Effector memory CD4-positive, alpha-beta T cell (primary cell): ENCODE measurements around the gene DGUOK.

Experiments
- DNase-seq, 3 donors: peaks; one replicate each; pipeline ENCODE4 v3.0.0-alpha.2; 2020
- H3K27ac ChIP-seq: 2 replicates; pipeline ENCODE4 v1.7.0; 2013; ENCODE audit warnings: mild to moderate bottlenecking, low read length, moderate library complexity; ENCODE audit not compliant: insufficient read depth, poor library complexity, severe bottlenecking
- H3K27me3 ChIP-seq: replicated peaks from 2 replicates; pipeline ENCODE4 v1.7.0; 2013; ENCODE audit warnings: mild to moderate bottlenecking, low read length; ENCODE audit not compliant: insufficient read depth, control insufficient read depth, poor library complexity, severe bottlenecking
- H3K36me3 ChIP-seq: 2 replicates; pipeline ENCODE4 v1.7.0; 2013; ENCODE audit warnings: mild to moderate bottlenecking, low read length, moderate library complexity; ENCODE audit not compliant: control insufficient read depth, insufficient read depth
- H3K4me1 ChIP-seq: 2 replicates; pipeline ENCODE4 v1.7.0; 2013; ENCODE audit warnings: low read length, mild to moderate bottlenecking; ENCODE audit not compliant: control insufficient read depth, insufficient read depth, poor library complexity, severe bottlenecking
- H3K4me3 ChIP-seq: 2 replicates; pipeline ENCODE4 v1.7.0; 2013; ENCODE audit warnings: low read length, low read depth, mild to moderate bottlenecking; ENCODE audit not compliant: insufficient read depth, poor library complexity, severe bottlenecking
- H3K9me3 ChIP-seq: 2 replicates; pipeline ENCODE4 v1.7.0; 2013; ENCODE audit warnings: mild to moderate bottlenecking, low read length, moderate library complexity; ENCODE audit not compliant: control insufficient read depth

Gene DGUOK

DNA sequence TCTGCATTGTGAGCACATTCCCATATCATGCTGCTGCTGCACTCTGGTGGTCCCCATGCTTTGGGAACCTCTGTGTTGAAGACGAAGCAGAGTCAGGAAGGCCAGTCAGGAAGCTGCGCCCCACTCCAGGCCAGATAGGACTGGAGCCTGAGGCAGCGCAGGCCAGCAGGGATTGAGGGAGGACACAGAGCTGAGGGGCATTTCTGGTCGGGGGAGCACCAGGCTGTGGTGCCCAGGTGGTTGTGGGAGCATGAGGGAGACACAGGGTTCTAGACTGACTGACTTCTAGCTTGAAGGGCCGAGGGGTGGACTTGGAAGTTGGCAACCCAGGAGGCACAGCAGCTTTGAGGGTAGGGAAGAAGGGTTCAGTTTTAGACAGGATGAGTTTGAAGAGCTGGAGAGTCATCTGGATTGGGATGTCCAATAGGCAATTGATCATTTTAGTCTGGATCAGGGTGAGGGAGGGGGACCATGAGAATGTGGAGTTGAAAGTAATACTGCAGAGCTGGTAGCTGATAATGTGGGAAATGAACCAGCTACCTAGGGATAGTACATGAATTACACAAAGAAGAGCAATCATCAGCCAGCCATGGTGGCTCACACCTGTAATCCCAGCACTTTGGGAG is 35.3 kb upstream of the DGUOK start:
- H3K9me3 ChIP-seq: no peaks in the 10 kb centered on the region
- no peaks in the 10 kb centered on the region for H3K36me3 ChIP-seq
- no peaks in the 10 kb centered on the region for H3K27me3 ChIP-seq
- no peak overlapping the region for H3K27ac ChIP-seq
- DNase-seq: no peak
- no peak overlapping the region for H3K4me3 ChIP-seq
- no peaks in the 10 kb centered on the region for H3K4me1 ChIP-seq

GRCh38 chr2:73892631-73893329 is 33.9 kb upstream of the DGUOK start, which contains the start of gene ACTG2:
ACTG2 (plus strand) TSS chr2:73893008; CDS start chr2:73901312, 8,304 bp downstream.
- DNase-seq: no peak
- no peak within 1 kb of the TSS for H3K4me3 ChIP-seq
- H3K36me3 ChIP-seq: no peaks in the 10 kb centered on the region
- H3K27me3 ChIP-seq: no peaks in the 10 kb centered on the region
- H3K4me1 ChIP-seq: peaks cover 5% of the 10 kb centered on the region
- no peak within 1 kb of the TSS for H3K27ac ChIP-seq
- H3K9me3 ChIP-seq: no peaks in the 10 kb centered on the region

GRCh38 chr2:73893764-73894474 is 32.8 kb upstream of the DGUOK start:
- no peaks in the 10 kb centered on the region for H3K36me3 ChIP-seq
- no peaks in the 10 kb centered on the region for H3K27me3 ChIP-seq
- H3K27ac ChIP-seq: no peak overlapping the region
- DNase-seq: no peak
- H3K4me3 ChIP-seq: no peak overlapping the region
- H3K4me1 ChIP-seq: peaks cover 5% of the 10 kb centered on the region
- H3K9me3 ChIP-seq: no peaks in the 10 kb centered on the region

- Histone ChIP-seq H3K4me1 (peaks cover 5% of the 10 kb centered on the region), H3K36me3 (no peaks in the 10 kb centered on the region), H3K27me3 (no peaks in the 10 kb centered on the region), H3K9me3 (no peaks in the 10 kb centered on the region), H3K27ac (no peak overlapping the region), H3K4me3 (no peak overlapping the region)
- no peak for DNase-seq
Observed at GRCh38 chr2:73894475-73894850, 32.2 kb upstream of the DGUOK start.

DNA sequence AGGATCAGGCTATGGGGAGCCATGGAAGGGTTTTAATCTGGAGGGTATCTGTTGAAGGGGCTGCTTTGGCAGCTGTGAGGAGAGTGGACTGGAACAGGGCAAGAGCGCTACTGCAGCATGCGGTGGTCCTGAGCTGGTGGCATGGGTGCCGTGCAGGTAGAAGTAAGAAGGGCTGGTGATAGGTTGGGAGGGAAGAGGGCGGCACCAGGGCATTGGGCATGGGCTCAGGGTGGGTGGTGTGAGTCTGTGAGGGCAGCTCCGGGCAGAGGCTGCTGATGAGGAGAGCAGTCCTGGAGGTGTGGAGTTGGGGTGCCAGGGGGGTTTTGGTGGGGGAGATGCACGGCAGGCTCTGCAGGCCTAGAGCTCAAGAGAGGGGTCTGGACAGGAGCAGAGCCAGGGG is 31.8 kb upstream of the DGUOK start:
- H3K27me3 ChIP-seq: no peaks in the 10 kb centered on the region
- H3K4me3 ChIP-seq: no peak overlapping the region
- H3K36me3 ChIP-seq: no peaks in the 10 kb centered on the region
- no peaks in the 10 kb centered on the region for H3K9me3 ChIP-seq
- H3K27ac ChIP-seq: no peak overlapping the region
- H3K4me1 ChIP-seq: peaks cover 5% of the 10 kb centered on the region
- DNase-seq: no peak

DNA sequence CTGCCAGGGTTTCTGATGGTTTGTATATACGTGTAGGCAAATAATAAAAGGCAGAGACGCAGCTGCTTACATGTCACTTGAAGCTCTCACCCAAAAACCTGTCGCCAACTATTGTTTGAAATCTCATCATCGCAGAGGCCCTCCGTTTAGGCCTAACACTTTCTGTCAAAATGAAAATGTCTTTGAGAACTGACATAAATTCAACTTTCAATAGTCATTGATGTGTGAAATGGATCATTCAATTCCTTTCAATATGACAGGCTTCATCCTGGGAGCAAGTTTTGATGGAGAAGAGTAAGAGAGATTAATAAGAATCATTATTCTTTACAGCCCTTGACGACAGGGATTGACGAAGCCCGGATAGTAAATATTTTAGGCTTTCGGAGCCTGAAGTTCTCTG is 31.2 kb upstream of the DGUOK start:
- Histone ChIP-seq H3K4me3 (no peak overlapping the region), H3K27me3 (no peaks in the 10 kb centered on the region), H3K9me3 (no peaks in the 10 kb centered on the region), H3K27ac (no peak overlapping the region), H3K36me3 (no peaks in the 10 kb centered on the region), H3K4me1 (peaks cover 5% of the 10 kb centered on the region)
- DNase-seq: no peak

GRCh38 chr2:73896362-73897239 is 30.1 kb upstream of the DGUOK start:
- DNase-seq: no peak
- Histone ChIP-seq H3K4me3 (no peak overlapping the region), H3K9me3 (no peaks in the 10 kb centered on the region), H3K27me3 (no peaks in the 10 kb centered on the region), H3K36me3 (no peaks in the 10 kb centered on the region), H3K4me1 (peaks cover 5% of the 10 kb centered on the region), H3K27ac (peak overlapping the region; percentile 18)

GRCh38 chr2:73897240-73897583 is 29.5 kb upstream of the DGUOK start:
- no peaks in the 10 kb centered on the region for H3K36me3 ChIP-seq
- no peak for DNase-seq
- H3K4me3 ChIP-seq: no peak overlapping the region
- H3K4me1 ChIP-seq: peaks cover 5% of the 10 kb centered on the region
- H3K9me3 ChIP-seq: no peaks in the 10 kb centered on the region
- peak overlapping the region; percentile 18 for H3K27ac ChIP-seq
- H3K27me3 ChIP-seq: no peaks in the 10 kb centered on the region

DNA sequence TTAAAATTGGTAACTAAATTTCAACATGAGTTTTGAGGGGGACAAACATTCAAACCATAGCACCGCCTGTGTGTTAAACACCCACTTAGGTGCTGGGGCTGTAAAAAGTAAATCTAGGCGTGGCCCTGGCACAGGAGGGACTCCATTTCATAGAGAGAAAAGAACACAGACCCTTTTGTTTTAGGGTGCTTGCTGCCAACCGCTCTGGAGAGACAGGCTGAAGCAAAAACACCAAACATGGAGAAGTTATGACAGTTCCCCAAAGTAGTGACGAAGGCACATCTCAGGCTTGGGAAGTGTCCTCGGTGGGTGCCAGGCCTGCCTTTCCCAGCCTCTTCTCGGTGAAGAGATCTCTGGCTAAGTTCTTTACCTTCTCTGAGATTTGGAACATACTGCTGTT is 28.7 kb upstream of the DGUOK start:
- DNase-seq: no peak
- no peak overlapping the region for H3K4me3 ChIP-seq
- no peaks in the 10 kb centered on the region for H3K36me3 ChIP-seq
- no peaks in the 10 kb centered on the region for H3K27me3 ChIP-seq
- peaks cover 5% of the 10 kb centered on the region for H3K4me1 ChIP-seq
- H3K27ac ChIP-seq: no peak overlapping the region
- no peaks in the 10 kb centered on the region for H3K9me3 ChIP-seq
